GM23248 (cell line): Measurements from ENCODE around the gene DDC. TPM values are rescaled to one million over a fixed set of nuclear protein-coding genes. Genes with fewer than 3 reads are reported as not detected.
"Not testable (repeated sequence)": the region's sequence is repeated elsewhere in the genome, so short reads cannot be mapped to it uniquely, and the experiment has no call there.

Source experiments
- DNase-seq: peaks from one replicate; pipeline ENCODE4 v3.0.0-alpha.2; 2015
- H2AFZ ChIP-seq: fragments of 200-600 bp; sonication (generic); 2 replicates; pipeline ENCODE4 v1.6.1; 2016; ENCODE audit warnings: antibody characterized with exemption
- H3F3A ChIP-seq: fragments of 200-600 bp; sonication (generic); 2 replicates; pipeline ENCODE4 v1.6.1; 2016; ENCODE audit warnings: mild to moderate bottlenecking, antibody characterized with exemption, mixed run types; ENCODE audit not compliant: insufficient read depth
- H3K27ac ChIP-seq: fragments of 200-600 bp; sonication (generic); 2 replicates; pipeline ENCODE4 v1.5.1; 2016; ENCODE audit warnings: mild to moderate bottlenecking
- H3K27me3 ChIP-seq: fragments of 200-600 bp; sonication (generic); replicated peaks from 2 replicates; pipeline ENCODE4 v1.6.1; 2016; ENCODE audit warnings: mild to moderate bottlenecking; ENCODE audit not compliant: insufficient read depth
- H3K36me3 ChIP-seq: fragments of 200-600 bp; sonication (generic); 2 replicates; pipeline ENCODE4 v1.6.1; 2016; ENCODE audit warnings: low read depth, mild to moderate bottlenecking
- H3K4me1 ChIP-seq: fragments of 200-600 bp; sonication (generic); 2 replicates; pipeline ENCODE4 v1.6.1; 2016; ENCODE audit warnings: mild to moderate bottlenecking; ENCODE audit not compliant: insufficient read depth
- H3K4me2 ChIP-seq: fragments of 200-600 bp; sonication (generic); one replicate; pipeline ENCODE4 v1.6.1; 2016; ENCODE audit warnings: mild to moderate bottlenecking; ENCODE audit not compliant: unreplicated experiment
- H3K4me3 ChIP-seq: fragments of 200-600 bp; sonication (generic); 2 replicates; pipeline ENCODE4 v1.5.1; 2016; ENCODE audit warnings: mild to moderate bottlenecking
- H3K79me2 ChIP-seq: fragments of 200-600 bp; sonication (generic); 2 replicates; pipeline ENCODE4 v1.6.1; 2016; ENCODE audit warnings: mild to moderate bottlenecking; ENCODE audit not compliant: insufficient read depth
- H3K9ac ChIP-seq: fragments of 200-600 bp; sonication (generic); 2 replicates; pipeline ENCODE4 v1.6.1; 2016; ENCODE audit warnings: mild to moderate bottlenecking
- H3K9me2 ChIP-seq: fragments of 200-600 bp; sonication (generic); 2 replicates; pipeline ENCODE4 v1.6.1; 2016; ENCODE audit warnings: mixed run types, mild to moderate bottlenecking, moderate library complexity; ENCODE audit not compliant: insufficient read depth
- H3K9me3 ChIP-seq: fragments of 200-600 bp; sonication (generic); one replicate; pipeline ENCODE4 v1.6.1; 2017; ENCODE audit warnings: low read depth
- H4K20me1 ChIP-seq: fragments of 200-600 bp; sonication (generic); 2 replicates; pipeline ENCODE4 v1.6.0; 2016; ENCODE audit not compliant: insufficient read depth
- EZH2 ChIP-seq: fragments of 200-600 bp; sonication (generic); IDR thresholded peaks from 2 replicates; pipeline ENCODE4 v1.6.1; 2018; ENCODE audit warnings: antibody characterized with exemption, mild to moderate bottlenecking; ENCODE audit not compliant: insufficient read depth, poor library complexity, severe bottlenecking
- EZH2phosphoT487 ChIP-seq: fragments of 200-600 bp; sonication (generic); IDR thresholded peaks from 2 replicates; pipeline ENCODE4 v1.6.1; 2018; ENCODE audit warnings: antibody characterized with exemption, moderate library complexity, mild to moderate bottlenecking, low read depth; ENCODE audit not compliant: insufficient read depth
- WGBS, 2 experiments: methylation state at CpG; one replicate each; pipeline ENCODE4 v1.1.6; 2015 to 2017; ENCODE audit warnings: low lambda C conversion rate in 2 of 2, low coverage in 1 of 2; ENCODE audit errors: missing lambda C conversion rate in 2 of 2; 5-methylcytosine and 5-hydroxymethylcytosine counted together
- in situ Hi-C: fragments of 300-500 bp; cut with MboI; formaldehyde crosslinking; loops from 2 replicates; pipeline ENCODE4 v1.15.0; 2020
- polyA plus RNA-seq: library from polyadenylated mRNA; unstranded; fragments of >200 nt; fragmentation: Nextera tagmentation; extraction: Ambion mirVana; gene quantifications from 2 replicates; pipeline ENCODE4 v1.2.1, GENCODE V29; 2016
- total RNA-seq: library from RNA; depleted of rRNA; stranded (reverse); fragments of >200 nt; shearing (Covaris generic); gene quantifications from 2 replicates; pipeline ENCODE4 v1.2.3, GENCODE V29; 2014

DDC gene
- total and polyA plus RNA-seq, 2 experiments from 2014 or later, result not detected

DNA sequence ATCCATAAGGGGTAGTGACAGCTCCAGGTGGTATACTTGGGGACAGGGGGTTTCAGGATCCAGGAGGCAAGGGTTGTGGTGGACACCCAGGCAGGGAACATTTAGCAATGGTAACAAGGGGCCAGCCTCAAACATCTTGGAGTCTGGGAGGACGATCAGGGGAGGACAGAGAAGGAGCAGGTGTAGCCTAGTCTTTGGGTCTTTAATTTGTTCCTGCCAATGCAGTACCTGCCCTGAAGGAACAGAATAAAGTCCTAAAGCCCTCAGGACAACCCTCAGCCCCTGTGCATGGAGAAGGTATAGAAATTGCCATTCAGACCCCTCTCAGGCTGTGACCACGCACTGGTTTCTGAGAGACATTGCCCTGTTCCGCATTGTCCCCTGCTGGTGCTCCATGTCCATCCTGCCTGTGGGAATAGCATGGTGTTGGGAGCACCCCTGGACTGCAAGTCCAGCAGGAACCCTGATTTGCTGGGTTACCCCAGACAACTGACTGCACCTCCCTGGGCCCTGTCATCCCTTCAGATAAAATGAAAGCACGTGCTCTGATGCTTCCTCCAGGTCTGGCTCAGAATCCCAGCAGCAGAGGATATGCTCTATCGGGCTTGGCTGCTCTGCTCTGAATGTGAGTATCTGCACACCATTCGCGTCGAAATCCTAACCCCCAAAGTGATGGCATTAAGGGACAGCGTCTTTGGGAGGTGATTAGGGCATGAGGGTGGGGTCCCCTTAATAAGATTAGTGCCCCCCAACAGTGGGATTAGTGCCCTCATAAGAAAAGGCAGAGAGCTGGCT is 24.2 kb downstream of the DDC start:
- H3K36me3 ChIP-seq, result no peaks in the 10 kb centered on the region
- H3K9ac ChIP-seq, result no peak overlapping the region
- no peaks in the 10 kb centered on the region for H3K9me3 ChIP-seq
- peaks cover under 1% of the 10 kb centered on the region; the same call in 1 of the 2 replicates for H3K4me1 ChIP-seq
- in situ Hi-C loops, result no loop called here
- H3F3A ChIP-seq, result 0 out of 2 replicates have a peak, but pooled peaks cover 1% of the 10 kb centered on the region
- H3K4me2 ChIP-seq, result no peak overlapping the region
- TF ChIP-seq EZH2, result no peak
- TF ChIP-seq EZH2phosphoT487, result no peak
- no peaks in the 10 kb centered on the region for H4K20me1 ChIP-seq
- no peaks in the 10 kb centered on the region for H3K79me2 ChIP-seq
- no peak overlapping the region for H2AFZ ChIP-seq
- H3K9me2 ChIP-seq, result no peaks in the 10 kb centered on the region
- no peak for DNase-seq
- H3K4me3 ChIP-seq, result no peak overlapping the region
- no peak overlapping the region for H3K27ac ChIP-seq
- 87% methylated on average over 9 of the region's 9 CpGs for WGBS, 2 experiments
- 0 out of 2 replicates have a peak, but pooled peaks cover 9% of the 10 kb centered on the region for H3K27me3 ChIP-seq

DNA sequence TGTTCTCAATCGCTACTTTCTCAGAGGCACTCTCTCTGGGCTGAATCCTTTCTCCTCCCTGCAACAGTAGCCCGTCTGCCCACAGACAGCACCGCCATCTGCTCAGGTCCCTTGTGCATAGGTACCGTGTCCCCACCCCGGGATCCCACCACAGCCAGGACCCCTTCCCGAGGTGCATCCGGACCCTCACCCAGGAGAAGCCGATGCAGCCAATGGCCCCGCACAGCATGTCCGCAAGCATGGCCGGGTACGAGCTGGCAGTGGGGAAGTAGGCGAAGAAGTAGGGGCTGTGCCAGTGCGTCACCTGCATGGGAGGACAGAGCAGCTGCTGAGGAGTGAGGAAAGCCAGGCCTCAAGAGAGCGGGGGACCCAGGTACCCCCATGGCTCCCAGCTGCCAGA is 25.5 kb downstream of the DDC start:
- in situ Hi-C loops, result no loop called here
- H4K20me1 ChIP-seq, result no peaks in the 10 kb centered on the region
- DNase-seq, result no peak
- peaks cover 8% of the 10 kb centered on the region; the same call in 1 of the 2 replicates for H3F3A ChIP-seq
- H3K9me2 ChIP-seq, result no peaks in the 10 kb centered on the region
- H3K4me3 ChIP-seq, result no peak overlapping the region
- no peak overlapping the region for H3K4me2 ChIP-seq
- WGBS, 2 experiments, result 88 to 92% methylated on average over 15 of the region's 15 CpGs
- H3K36me3 ChIP-seq, result no peaks in the 10 kb centered on the region
- peaks cover 11% of the 10 kb centered on the region for H3K4me1 ChIP-seq
- no peak overlapping the region for H3K27ac ChIP-seq
- H3K9ac ChIP-seq, result no peak overlapping the region
- H3K9me3 ChIP-seq, result no peaks in the 10 kb centered on the region
- 0 out of 2 replicates have a peak, but pooled peaks cover 9% of the 10 kb centered on the region for H3K27me3 ChIP-seq
- TF ChIP-seq EZH2phosphoT487, result no peak
- TF ChIP-seq EZH2, result no peak
- no peaks in the 10 kb centered on the region for H3K79me2 ChIP-seq
- H2AFZ ChIP-seq, result no peak overlapping the region

GRCh38 chr7:50538478-50538877 is 26.7 kb downstream of the DDC start:
- 99 to 100% methylated on average over 4 of the region's 4 CpGs for WGBS, 2 experiments
- H3K9ac ChIP-seq, result no peak overlapping the region
- no peaks in the 10 kb centered on the region for H4K20me1 ChIP-seq
- DNase-seq, result no peak
- peaks cover 14% of the 10 kb centered on the region; the same call in 1 of the 2 replicates for H3F3A ChIP-seq
- peaks cover 18% of the 10 kb centered on the region for H3K4me1 ChIP-seq
- H3K27ac ChIP-seq, result no peak overlapping the region
- in situ Hi-C loops, result no loop called here
- H3K27me3 ChIP-seq, result 0 out of 2 replicates have a peak, but pooled peaks cover 9% of the 10 kb centered on the region
- no peaks in the 10 kb centered on the region for H3K9me2 ChIP-seq
- H3K36me3 ChIP-seq, result no peaks in the 10 kb centered on the region
- H3K4me2 ChIP-seq, result no peak overlapping the region
- no peaks in the 10 kb centered on the region for H3K79me2 ChIP-seq
- no peak overlapping the region for H2AFZ ChIP-seq
- H3K9me3 ChIP-seq, result no peaks in the 10 kb centered on the region
- no peak overlapping the region for H3K4me3 ChIP-seq
- TF ChIP-seq EZH2, result no peak
- TF ChIP-seq EZH2phosphoT487, result no peak

- peaks cover 17% of the 10 kb centered on the region; the same call in 1 of the 2 replicates for H3F3A ChIP-seq
- no peak overlapping the region for H3K4me3 ChIP-seq
- 0 out of 2 replicates have a peak, but pooled peaks cover 9% of the 10 kb centered on the region for H3K27me3 ChIP-seq
- in situ Hi-C loops, result no loop called here
- H3K9me3 ChIP-seq, result no peaks in the 10 kb centered on the region
- H3K27ac ChIP-seq, result no peak overlapping the region
- H3K79me2 ChIP-seq, result no peaks in the 10 kb centered on the region
- no peak for DNase-seq
- H3K4me1 ChIP-seq, result peaks cover 18% of the 10 kb centered on the region
- H3K36me3 ChIP-seq, result no peaks in the 10 kb centered on the region
- no peaks in the 10 kb centered on the region for H4K20me1 ChIP-seq
- no peak for TF ChIP-seq EZH2phosphoT487
- no peak for TF ChIP-seq EZH2
- H3K4me2 ChIP-seq, result no peak overlapping the region
- WGBS, 2 experiments, result 78 to 87% methylated on average over 8 of the region's 8 CpGs
- H2AFZ ChIP-seq, result no peak overlapping the region
- H3K9ac ChIP-seq, result no peak overlapping the region
- H3K9me2 ChIP-seq, result no peaks in the 10 kb centered on the region
Observed at GRCh38 chr7:50537417-50537816, 27.8 kb downstream of the DDC start.

GRCh38 chr7:50535291-50535711 is 29.9 kb downstream of the DDC start:
- peak; percentile 94 for DNase-seq
- Histone ChIP-seq H3K27ac (peak overlapping the region; percentile 100), H3K4me1 (peaks cover 31% of the 10 kb centered on the region), H2AFZ (peak overlapping the region; percentile 49; the same call in 1 of the 2 replicates), H3K9ac (peak overlapping the region; percentile 85), H3K4me2 (peak overlapping the region; percentile 66), H3K4me3 (peak overlapping the region; percentile 41), H3F3A (peaks cover 26% of the 10 kb centered on the region; the same call in 1 of the 2 replicates)
- H3K9me2 ChIP-seq, H3K79me2 ChIP-seq, H3K36me3 ChIP-seq, H4K20me1 ChIP-seq, H3K9me3 ChIP-seq, H3K27me3 ChIP-seq, in situ Hi-C loops: not testable (repeated sequence)
- 14 to 17% methylated on average over 7 of the region's 7 CpGs for WGBS, 2 experiments
